Measurements from ENCODE around the gene SMYD3.

DNA sequence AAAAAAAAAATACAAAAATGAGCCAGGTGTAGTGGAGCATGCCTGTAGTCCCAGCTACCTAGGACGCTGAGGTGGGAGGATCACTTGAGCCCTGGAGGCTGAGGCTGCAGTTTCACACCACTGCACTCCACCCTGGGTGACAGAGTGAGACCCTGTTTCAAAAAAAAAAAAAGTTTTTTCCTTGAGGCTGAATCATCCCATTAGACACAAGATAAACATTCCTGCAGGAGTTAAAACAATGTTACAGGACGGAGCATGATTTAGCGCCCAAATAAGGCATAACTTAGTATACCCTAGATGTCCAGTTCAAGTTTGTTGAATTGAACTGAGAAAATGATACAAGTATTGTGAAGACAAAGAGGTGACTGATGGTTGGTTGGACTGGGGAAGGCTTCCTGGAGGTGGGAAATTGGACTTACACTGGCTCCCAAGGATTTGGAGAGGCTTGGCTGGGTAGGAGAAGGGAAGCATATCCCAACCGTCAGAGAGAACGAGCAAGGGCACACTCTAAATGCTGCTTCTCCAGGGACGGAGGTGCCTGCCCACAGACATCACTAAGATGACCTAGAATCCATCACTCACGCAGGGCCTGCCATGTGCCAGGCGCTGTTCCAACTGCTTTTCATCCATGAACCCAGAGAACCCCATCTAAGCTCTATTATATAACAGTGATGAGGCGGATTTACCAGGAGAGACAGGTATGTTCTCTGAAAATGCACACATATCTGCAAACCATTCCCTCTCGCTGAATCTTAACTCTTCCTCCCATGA lies 741.7 kb downstream of the SMYD3 start:
- TF ChIP-seq, protein P1, sequence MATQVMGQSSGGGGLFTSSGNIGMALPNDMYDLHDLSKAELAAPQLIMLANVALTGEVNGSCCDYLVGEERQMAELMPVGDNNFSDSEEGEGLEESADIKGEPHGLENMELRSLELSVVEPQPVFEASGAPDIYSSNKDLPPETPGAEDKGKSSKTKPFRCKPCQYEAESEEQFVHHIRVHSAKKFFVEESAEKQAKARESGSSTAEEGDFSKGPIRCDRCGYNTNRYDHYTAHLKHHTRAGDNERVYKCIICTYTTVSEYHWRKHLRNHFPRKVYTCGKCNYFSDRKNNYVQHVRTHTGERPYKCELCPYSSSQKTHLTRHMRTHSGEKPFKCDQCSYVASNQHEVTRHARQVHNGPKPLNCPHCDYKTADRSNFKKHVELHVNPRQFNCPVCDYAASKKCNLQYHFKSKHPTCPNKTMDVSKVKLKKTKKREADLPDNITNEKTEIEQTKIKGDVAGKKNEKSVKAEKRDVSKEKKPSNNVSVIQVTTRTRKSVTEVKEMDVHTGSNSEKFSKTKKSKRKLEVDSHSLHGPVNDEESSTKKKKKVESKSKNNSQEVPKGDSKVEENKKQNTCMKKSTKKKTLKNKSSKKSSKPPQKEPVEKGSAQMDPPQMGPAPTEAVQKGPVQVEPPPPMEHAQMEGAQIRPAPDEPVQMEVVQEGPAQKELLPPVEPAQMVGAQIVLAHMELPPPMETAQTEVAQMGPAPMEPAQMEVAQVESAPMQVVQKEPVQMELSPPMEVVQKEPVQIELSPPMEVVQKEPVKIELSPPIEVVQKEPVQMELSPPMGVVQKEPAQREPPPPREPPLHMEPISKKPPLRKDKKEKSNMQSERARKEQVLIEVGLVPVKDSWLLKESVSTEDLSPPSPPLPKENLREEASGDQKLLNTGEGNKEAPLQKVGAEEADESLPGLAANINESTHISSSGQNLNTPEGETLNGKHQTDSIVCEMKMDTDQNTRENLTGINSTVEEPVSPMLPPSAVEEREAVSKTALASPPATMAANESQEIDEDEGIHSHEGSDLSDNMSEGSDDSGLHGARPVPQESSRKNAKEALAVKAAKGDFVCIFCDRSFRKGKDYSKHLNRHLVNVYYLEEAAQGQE (IDR thresholded peaks at IDR 0.05): no peak
- TF ChIP-seq BCL3 (IDR thresholded peaks at IDR 0.05) (no peak), POLR2A (IDR thresholded peaks at IDR 0.05; ENCODE audit: low read length) (no peak), CTCF (IDR thresholded peaks at IDR 0.05) (no peak), ELK1 (IDR thresholded peaks at IDR 0.05; ENCODE audit: low read depth, low read length) (no peak), JUNB (IDR thresholded peaks at IDR 0.05) (no peak), RAD21 (conservative IDR thresholded peaks at IDR 0.05 in 1 of 2, IDR thresholded peaks at IDR 0.05 in 1 of 2) (no peak), NFE2L2 (conservative IDR thresholded peaks at IDR 0.05; ENCODE audit: low read length) (no peak), NR3C1 (IDR thresholded peaks at IDR 0.05) (no peak), MYC (IDR thresholded peaks at IDR 0.05; ENCODE audit: borderline replicate concordance, low read length) (no peak), EP300 (IDR thresholded peaks at IDR 0.05) (no peak)
